Endothelial cell of umbilical vein (primary cell): ENCODE data around the gene SERGEF.

Source experiments
- FOS ChIP-seq: IDR thresholded peaks from 2 replicates; pipeline ENCODE4 v1.6.1; 2011; ENCODE audit warnings: mild to moderate bottlenecking, low read length, moderate library complexity, borderline replicate concordance; ENCODE audit not compliant: insufficient read depth
- GATA2 ChIP-seq: IDR thresholded peaks from 2 replicates; pipeline ENCODE4 v1.7.0; 2011; ENCODE audit warnings: low read depth, mild to moderate bottlenecking, moderate library complexity, mixed read lengths, low read length; ENCODE audit not compliant: insufficient read length, insufficient read depth
- POLR2A ChIP-seq: IDR thresholded peaks from 2 replicates; pipeline ENCODE4 v1.6.1; 2012; ENCODE audit warnings: low read depth, mild to moderate bottlenecking, control low read depth, low read length
- POLR2AphosphoS5 ChIP-seq: IDR thresholded peaks from 2 replicates; pipeline ENCODE4 v1.6.1; 2012; ENCODE audit warnings: low read depth, mild to moderate bottlenecking, control low read depth, low read length, moderate library complexity; ENCODE audit not compliant: insufficient read depth
- TF ChIP-seq, protein P1 (sequence below), 2 donors: IDR thresholded peaks; 1 replicate in 1 of 2; 2 replicates in 1 of 2; pipeline ENCODE4 v1.5.1; 2011; ENCODE audit warnings: low read length in 2 of 2, mild to moderate bottlenecking in 2 of 2, moderate library complexity in 2 of 2, control low read depth in 1 of 2, inconsistent platforms in 1 of 2, low read depth in 1 of 2; ENCODE audit not compliant: insufficient read depth in 1 of 2; ENCODE audit errors: extremely low read depth in 1 of 2
- TF ChIP-seq, protein P2 (sequence below): IDR thresholded peaks from 2 replicates; pipeline ENCODE4 v1.6.1; 2011; ENCODE audit not compliant: insufficient read depth, insufficient read length

DNA sequence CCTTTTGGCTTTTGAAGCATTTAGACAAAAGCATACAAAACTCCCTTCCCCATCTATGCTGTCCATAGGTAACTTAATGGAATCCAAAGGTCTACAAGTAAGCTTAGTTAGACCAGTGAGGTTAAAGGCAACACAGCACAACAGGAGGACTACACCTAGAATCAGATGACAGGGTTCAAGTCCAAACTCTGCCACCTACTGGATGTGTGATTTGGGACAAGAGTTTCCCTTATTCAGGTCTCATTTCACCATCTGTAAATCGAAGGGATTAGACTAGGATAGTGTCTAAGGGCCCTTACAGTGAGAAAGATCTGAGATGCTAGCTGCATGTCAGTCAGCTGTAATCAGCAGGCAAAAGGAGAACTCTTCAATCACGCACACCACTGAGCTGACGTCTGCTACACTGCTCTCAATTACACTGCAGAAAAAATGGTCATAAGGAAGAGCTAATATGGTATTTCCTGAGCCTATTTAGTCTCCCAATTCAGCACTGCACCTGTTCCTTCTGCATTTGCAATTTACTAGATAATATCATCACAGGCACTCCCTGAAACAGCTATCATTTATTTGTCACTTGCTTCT lies 82.2 kb downstream of the SERGEF start:
- TF ChIP-seq, protein P1, sequence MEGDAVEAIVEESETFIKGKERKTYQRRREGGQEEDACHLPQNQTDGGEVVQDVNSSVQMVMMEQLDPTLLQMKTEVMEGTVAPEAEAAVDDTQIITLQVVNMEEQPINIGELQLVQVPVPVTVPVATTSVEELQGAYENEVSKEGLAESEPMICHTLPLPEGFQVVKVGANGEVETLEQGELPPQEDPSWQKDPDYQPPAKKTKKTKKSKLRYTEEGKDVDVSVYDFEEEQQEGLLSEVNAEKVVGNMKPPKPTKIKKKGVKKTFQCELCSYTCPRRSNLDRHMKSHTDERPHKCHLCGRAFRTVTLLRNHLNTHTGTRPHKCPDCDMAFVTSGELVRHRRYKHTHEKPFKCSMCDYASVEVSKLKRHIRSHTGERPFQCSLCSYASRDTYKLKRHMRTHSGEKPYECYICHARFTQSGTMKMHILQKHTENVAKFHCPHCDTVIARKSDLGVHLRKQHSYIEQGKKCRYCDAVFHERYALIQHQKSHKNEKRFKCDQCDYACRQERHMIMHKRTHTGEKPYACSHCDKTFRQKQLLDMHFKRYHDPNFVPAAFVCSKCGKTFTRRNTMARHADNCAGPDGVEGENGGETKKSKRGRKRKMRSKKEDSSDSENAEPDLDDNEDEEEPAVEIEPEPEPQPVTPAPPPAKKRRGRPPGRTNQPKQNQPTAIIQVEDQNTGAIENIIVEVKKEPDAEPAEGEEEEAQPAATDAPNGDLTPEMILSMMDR (IDR thresholded peaks at IDR 0.05; ENCODE audit: extremely low read depth in 1 of 2, insufficient read depth in 1 of 2, low read depth in 1 of 2, low read length in 2 of 2) = no peak
- TF ChIP-seq POLR2AphosphoS5 (no peak), GATA2 (no peak), POLR2A (no peak), FOS (no peak)
- TF ChIP-seq, protein P2, sequence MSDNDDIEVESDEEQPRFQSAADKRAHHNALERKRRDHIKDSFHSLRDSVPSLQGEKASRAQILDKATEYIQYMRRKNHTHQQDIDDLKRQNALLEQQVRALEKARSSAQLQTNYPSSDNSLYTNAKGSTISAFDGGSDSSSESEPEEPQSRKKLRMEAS = no peak
